Renal pelvis (tissue), 4 donors: Measurements from ENCODE around the gene RNF123. TPM values are rescaled to one million over a fixed set of nuclear protein-coding genes. Genes with fewer than 3 reads are reported as not detected.

Experiments used
- DNase-seq: peaks from one replicate; pipeline ENCODE4 v3.0.0-alpha.2; 2013
- polyA plus RNA-seq, 3 donors: library from polyadenylated mRNA; unstranded; fragments of 120-200 nt; gene quantifications; one replicate each; pipeline ENCODE4 v1.2.1, GENCODE V29; 2013; ENCODE audit not compliant: insufficient read length in 3 of 3

Gene RNF123
- polyA plus RNA-seq, 3 donors: 40.4 to 42.0 (median 40.9) TPM

GRCh38 chr3:49701388-49702077 is 12.2 kb downstream of the RNF123 start:
- no peak for DNase-seq

- no peak for DNase-seq
Observed at GRCh38 chr3:49702672-49703071, 13.3 kb downstream of the RNF123 start.

- DNase-seq: no peak
Observed at GRCh38 chr3:49703443-49703927, 14.1 kb downstream of the RNF123 start.

GRCh38 chr3:49703956-49704355 is 14.6 kb downstream of the RNF123 start:
- DNase-seq: no peak

- DNase-seq: no peak
Observed at GRCh38 chr3:49704629-49705028, 15.3 kb downstream of the RNF123 start.

- DNase-seq: no peak
Observed at GRCh38 chr3:49705390-49705960, 16.1 kb downstream of the RNF123 start.

- DNase-seq: no peak
Observed at GRCh38 chr3:49706456-49707112, 17.2 kb downstream of the RNF123 start.

GRCh38 chr3:49707113-49707480 is 17.7 kb downstream of the RNF123 start:
- no peak for DNase-seq

- no peak for DNase-seq
Observed at GRCh38 chr3:49709852-49710251, 20.5 kb downstream of the RNF123 start.

GRCh38 chr3:49711489-49711888 is 22.1 kb downstream of the RNF123 start:
- DNase-seq: no peak

GRCh38 chr3:49712166-49712565 is 22.8 kb downstream of the RNF123 start:
- no peak for DNase-seq

- DNase-seq: no peak
Observed at GRCh38 chr3:49712631-49713317, 23.4 kb downstream of the RNF123 start.

GRCh38 chr3:49713336-49714105 is 24.2 kb downstream of the RNF123 start:
- DNase-seq: no peak

- DNase-seq: no peak
Observed at GRCh38 chr3:49714728-49715550, 25.6 kb downstream of the RNF123 start.

GRCh38 chr3:49715611-49716121 is 26.3 kb downstream of the RNF123 start:
- DNase-seq: no peak

- DNase-seq: no peak
Observed at GRCh38 chr3:49716169-49716568, 26.8 kb downstream of the RNF123 start.

- DNase-seq: no peak
Observed at GRCh38 chr3:49716691-49717210, 27.4 kb downstream of the RNF123 start.

GRCh38 chr3:49717211-49717958 is 28.0 kb downstream of the RNF123 start:
- no peak for DNase-seq
